DMS53 (cell line): ENCODE data around the gene CCDC174.

Experiments used
- DNase-seq: peaks from one replicate; lab custom pipeline; 2025; lab: John Stamatoyannopoulos, UW

Gene CCDC174

DNA sequence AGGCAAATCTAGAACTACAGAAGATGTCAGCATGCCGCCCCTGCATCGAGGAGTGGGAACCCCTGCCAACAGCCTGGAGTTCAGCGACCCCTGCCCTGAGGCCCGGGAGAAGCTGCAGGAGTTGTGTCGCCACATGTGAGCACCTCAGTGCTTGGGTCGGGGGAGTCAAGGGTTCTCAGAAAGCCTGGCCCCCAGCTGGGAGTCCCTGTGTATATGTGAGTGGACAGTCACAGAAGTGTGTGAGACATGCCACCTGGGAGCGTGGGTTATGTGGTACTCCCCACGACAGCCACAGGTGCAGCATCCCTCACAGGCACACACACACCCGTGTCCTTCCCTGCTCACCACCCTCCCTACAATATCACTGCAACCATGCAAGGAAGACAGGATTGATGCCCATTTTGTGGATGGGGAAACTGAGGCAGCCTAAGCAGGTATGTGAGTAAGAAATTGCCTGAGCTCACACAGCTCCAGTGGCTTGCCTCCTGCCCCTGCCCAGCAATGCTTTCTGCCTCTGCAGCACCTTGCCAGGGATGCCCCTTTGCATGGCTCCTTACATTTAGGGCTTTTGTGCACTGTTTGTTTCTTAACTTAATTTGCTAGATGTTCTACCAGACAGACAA, 51.7 kb downstream of the CCDC174 start:
- DNase-seq: no peak

DNA sequence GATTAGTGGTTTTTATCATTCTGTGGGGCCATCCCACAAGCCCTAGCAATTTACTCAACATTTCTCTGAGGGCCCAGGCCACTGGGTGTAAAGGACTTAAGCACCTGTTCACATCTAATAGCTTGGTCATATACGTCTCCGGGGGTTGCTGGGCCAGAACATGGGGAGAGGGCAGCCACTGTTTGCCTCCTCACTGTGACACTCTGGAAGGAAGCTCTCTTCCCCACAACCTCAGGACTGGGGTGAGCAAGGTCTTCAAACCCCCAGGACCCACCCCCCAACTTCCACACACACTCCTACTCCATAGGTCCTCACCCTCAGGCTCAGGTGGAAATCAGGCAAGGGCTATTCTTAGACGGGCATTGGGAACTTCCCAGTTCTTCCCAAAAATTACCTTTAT, 52.2 kb downstream of the CCDC174 start:
- no peak for DNase-seq

- no peak for DNase-seq
Observed at GRCh38 chr3:14706096-14706495, 54.5 kb downstream of the CCDC174 start.

DNA sequence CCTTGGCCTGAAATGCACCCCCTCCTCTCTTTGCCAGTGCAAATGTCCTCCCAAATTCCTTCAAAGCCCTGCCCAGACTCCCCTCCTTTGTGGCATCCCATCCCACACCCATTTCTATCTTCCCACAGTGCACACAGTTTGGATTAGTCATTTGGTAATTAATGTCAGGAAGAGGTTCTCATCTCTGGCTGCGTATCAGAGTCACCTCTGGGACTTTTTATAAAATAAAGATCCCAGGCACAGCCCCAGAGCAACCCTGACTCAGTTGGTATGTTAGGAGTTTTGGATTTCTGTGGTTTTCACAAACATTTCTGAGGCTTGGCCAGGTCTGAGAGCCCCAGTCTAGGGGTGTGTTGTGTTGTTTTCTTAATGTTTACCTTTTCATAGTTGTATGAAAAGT, 65.0 kb downstream of the CCDC174 start:
- DNase-seq: no peak

DNA sequence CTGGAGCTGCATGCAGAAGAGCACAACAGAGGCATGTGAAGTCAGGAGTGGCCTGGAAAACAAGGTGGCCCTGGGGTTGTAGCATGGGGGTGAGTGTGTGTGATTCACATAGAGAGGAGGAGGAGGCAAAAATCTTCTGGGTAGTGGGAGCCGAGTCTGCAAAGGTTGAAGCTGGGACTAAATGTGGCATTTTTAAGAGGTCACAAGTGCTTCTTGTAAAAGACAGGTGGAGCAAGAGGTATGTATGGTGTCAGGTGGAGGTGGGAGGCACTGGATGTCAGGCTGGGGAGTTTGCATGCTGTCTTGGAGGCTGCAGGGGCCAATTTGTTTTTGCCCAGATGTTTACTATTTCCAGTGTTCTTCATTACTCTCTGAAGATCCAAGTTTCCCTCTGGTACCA, 65.7 kb downstream of the CCDC174 start:
- no peak for DNase-seq

DNA sequence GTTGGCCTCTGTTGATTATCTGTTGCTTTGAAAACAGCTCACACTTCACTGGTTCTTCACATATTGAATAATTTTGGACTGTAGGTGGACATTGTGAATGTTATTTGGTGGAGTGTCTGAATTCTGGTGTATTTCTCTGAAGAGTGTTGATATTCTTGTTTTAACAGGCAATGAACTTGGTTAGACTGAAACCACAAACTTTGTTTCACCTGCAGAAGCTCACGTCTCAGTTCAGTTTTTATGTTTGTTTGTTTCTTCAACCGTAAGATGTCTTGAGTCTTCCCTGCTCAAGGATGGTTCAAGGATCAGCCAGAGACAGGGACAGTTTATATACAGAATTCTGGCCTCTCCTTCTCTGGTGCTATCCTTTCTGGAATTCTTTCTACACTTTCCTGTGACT, 67.0 kb downstream of the CCDC174 start:
- no peak for DNase-seq

DNA sequence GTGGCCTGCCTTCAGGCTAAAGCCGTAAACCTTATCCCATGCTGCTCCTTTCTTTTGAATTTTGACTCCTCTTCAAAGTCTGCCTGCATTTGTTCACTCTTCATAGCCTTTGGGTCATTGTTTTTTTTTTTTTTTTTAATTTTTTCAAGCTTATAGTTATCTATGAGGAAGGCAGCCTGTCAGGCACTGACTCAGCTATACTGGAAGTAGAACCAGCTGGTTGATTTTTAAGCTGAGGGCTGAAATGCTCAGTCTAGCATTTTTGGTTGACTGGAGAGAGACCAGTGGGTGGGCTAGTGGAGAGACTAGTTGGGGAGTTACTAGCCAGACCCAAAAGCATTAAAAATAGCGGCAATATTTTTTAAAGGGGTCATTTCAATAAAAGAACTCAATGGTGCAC, 67.4 kb downstream of the CCDC174 start:
- DNase-seq: no peak

DNA sequence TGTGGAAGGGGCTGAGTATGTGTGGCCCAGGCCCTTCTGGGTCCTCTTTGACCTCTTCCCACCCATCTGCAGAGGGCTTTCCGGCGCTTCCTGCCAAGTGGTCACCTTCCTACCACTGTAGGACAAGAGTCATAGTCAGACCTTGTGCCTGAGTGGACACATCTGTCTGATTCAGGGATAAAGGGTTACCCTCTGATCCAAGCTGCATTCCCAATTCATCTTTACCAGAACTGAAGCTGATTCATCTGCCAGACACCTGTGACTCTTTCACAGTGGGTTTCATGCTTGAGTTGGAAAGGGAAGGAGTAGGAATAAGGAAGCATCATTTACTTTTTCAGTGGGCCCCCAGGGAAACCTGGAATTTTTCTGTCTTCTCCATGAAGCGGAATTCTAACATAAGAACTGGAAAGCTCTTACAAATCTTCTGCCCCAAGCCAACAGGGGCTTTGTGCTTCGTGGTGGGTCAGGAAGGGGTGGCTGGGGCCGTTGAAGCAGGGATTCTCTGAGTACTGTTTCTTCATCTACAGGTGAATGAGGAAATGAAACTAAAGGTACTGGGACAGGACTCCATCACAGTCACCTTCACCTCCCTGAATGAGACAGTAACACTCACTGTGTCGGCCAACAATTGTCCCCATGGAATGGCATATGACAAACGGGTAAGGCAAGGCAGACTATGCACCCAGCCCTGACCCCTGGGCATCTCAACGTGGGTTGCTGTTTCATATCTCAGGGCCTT, 69.7 kb downstream of the CCDC174 start:
- DNase-seq: no peak
